DOHH2 (cell line): ENCODE measurements around the gene RCOR2.
"Not testable (repeated sequence)": the region's sequence is repeated elsewhere in the genome, so short reads cannot be mapped to it uniquely, and the experiment has no call there.

Experiments
- H3F3A ChIP-seq: fragments of 200-600 bp; sonication (generic), shearing (Covaris generic); 2 replicates; pipeline ENCODE4 v1.6.0; 2016; ENCODE audit warnings: antibody characterized with exemption, mild to moderate bottlenecking; ENCODE audit not compliant: control insufficient read depth, insufficient read depth
- H3K27ac ChIP-seq: fragments of 200-600 bp; sonication (generic); 2 replicates; pipeline ENCODE4 v1.5.1; 2014; ENCODE audit warnings: low read depth, mild to moderate bottlenecking, low read length, moderate library complexity
- H3K27me3 ChIP-seq: fragments of 200-600 bp; sonication (generic); 2 replicates; pipeline ENCODE4 v1.6.1; 2014; ENCODE audit warnings: mild to moderate bottlenecking, low read length, mixed read lengths; ENCODE audit not compliant: control insufficient read depth
- H3K36me3 ChIP-seq: fragments of 200-600 bp; sonication (generic); 2 replicates; pipeline ENCODE4 v1.6.1; 2014; ENCODE audit warnings: mild to moderate bottlenecking, low read length, moderate library complexity, mixed read lengths; ENCODE audit not compliant: control insufficient read depth
- H3K4me1 ChIP-seq: fragments of 200-600 bp; sonication (generic); 2 replicates; pipeline ENCODE4 v1.6.1; 2014; ENCODE audit warnings: mild to moderate bottlenecking, low read length, mixed read lengths; ENCODE audit not compliant: control insufficient read depth
- H3K4me2 ChIP-seq: fragments of 200-600 bp; sonication (generic); 2 replicates; pipeline ENCODE4 v1.6.0; 2014; ENCODE audit warnings: mild to moderate bottlenecking, low read length, moderate library complexity
- H3K4me3 ChIP-seq: fragments of 200-600 bp; sonication (generic); 2 replicates; pipeline ENCODE4 v1.5.1; 2014; ENCODE audit warnings: mild to moderate bottlenecking, low read length, mixed read lengths
- H3K79me2 ChIP-seq: fragments of 200-600 bp; sonication (generic); 2 replicates; pipeline ENCODE4 v1.6.1; 2014; ENCODE audit warnings: mild to moderate bottlenecking, low read length, mixed read lengths; ENCODE audit not compliant: control insufficient read depth
- H3K9me2 ChIP-seq: fragments of 200-600 bp; sonication (generic); replicated peaks from 2 replicates; pipeline ENCODE4 v1.6.1; 2014; ENCODE audit warnings: mild to moderate bottlenecking, low read length, mixed read lengths; ENCODE audit not compliant: control insufficient read depth
- H3K9me3 ChIP-seq: fragments of 200-600 bp; sonication (generic); 2 replicates; pipeline ENCODE4 v1.6.1; 2014; ENCODE audit warnings: antibody characterized with exemption, low read length, mixed read lengths; ENCODE audit not compliant: control insufficient read depth, insufficient read depth
- H4K20me1 ChIP-seq: fragments of 200-600 bp; sonication (generic); 2 replicates; pipeline ENCODE4 v1.6.0; 2014; ENCODE audit warnings: low read depth, mild to moderate bottlenecking, antibody characterized with exemption, low read length, moderate library complexity; ENCODE audit not compliant: control insufficient read depth, insufficient read depth
- CTCF ChIP-seq: fragments of 200-600 bp; sonication (generic); IDR thresholded peaks from one replicate; pipeline ENCODE4 v1.5.1; 2014; ENCODE audit warnings: antibody characterized with exemption, mild to moderate bottlenecking, low read depth, low read length; ENCODE audit not compliant: poor library complexity, severe bottlenecking
- EZH2phosphoT487 ChIP-seq: fragments of 200-600 bp; sonication (generic); IDR thresholded peaks from 2 replicates; pipeline ENCODE4 v1.6.1; 2017; ENCODE audit warnings: borderline replicate concordance, mild to moderate bottlenecking, antibody characterized with exemption, low read length, moderate library complexity, mixed read lengths

The RCOR2 gene

GRCh38 chr11:63916837-63917691, at the start of gene RCOR2:
Gene RCOR2, minus strand, starts transcription at chr11:63917164. Its CDS starts 708 bp downstream, at chr11:63916456.
- Histone ChIP-seq H3K4me1 (peaks cover 38% of the 10 kb centered on the region), H3K27ac (no peak within 1 kb of the TSS), H3K4me2 (peak within 1 kb of the TSS; percentile 87), H3K4me3 (peak within 1 kb of the TSS; percentile 73), H3K79me2 (no peaks in the 10 kb centered on the region), H3F3A (peaks cover 6% of the 10 kb centered on the region), H3K9me2 (no peaks in the 10 kb centered on the region), H3K27me3 (peaks cover 49% of the 10 kb centered on the region), H3K36me3 (no peaks in the 10 kb centered on the region), H3K9me3 (no peaks in the 10 kb centered on the region), H4K20me1 (no peaks in the 10 kb centered on the region)
- no peak for TF ChIP-seq EZH2phosphoT487
- TF ChIP-seq CTCF = no peak

GRCh38 chr11:63966444-63966843, 49.5 kb upstream of the RCOR2 start:
- Histone ChIP-seq H3K79me2 (no peaks in the 10 kb centered on the region), H3K27ac (no peak overlapping the region), H3K9me2 (no peaks in the 10 kb centered on the region), H3K9me3 (no peaks in the 10 kb centered on the region), H3K27me3 (peaks cover 3% of the 10 kb centered on the region; the same call in 1 of the 2 replicates), H3K36me3 (no peaks in the 10 kb centered on the region), H3K4me1 (peaks cover 7% of the 10 kb centered on the region), H4K20me1 (no peaks in the 10 kb centered on the region), H3K4me3 (no peak overlapping the region), H3F3A (no peaks in the 10 kb centered on the region), H3K4me2 (no peak overlapping the region)
- TF ChIP-seq EZH2phosphoT487 (no peak), CTCF (no peak)

- H3K27ac ChIP-seq, H3K36me3 ChIP-seq, H3F3A ChIP-seq, H3K9me3 ChIP-seq, H3K79me2 ChIP-seq, H3K4me2 ChIP-seq, H3K9me2 ChIP-seq, H4K20me1 ChIP-seq, H3K27me3 ChIP-seq, H3K4me1 ChIP-seq, H3K4me3 ChIP-seq: not testable (repeated sequence)
These were observed 46.9 kb upstream of the RCOR2 start for GRCh38 chr11:63963895-63964294.

GRCh38 chr11:63961608-63962412, 44.8 kb upstream of the RCOR2 start:
- H3K4me2 ChIP-seq = no peak overlapping the region

More at GRCh38 chr11:63961608-63962412, 44.8 kb upstream of the RCOR2 start:
- H3F3A ChIP-seq = no peaks in the 10 kb centered on the region
- H3K9me3 ChIP-seq = no peaks in the 10 kb centered on the region
- H3K27me3 ChIP-seq = no peaks in the 10 kb centered on the region
- no peaks in the 10 kb centered on the region for H3K79me2 ChIP-seq
- peaks cover 7% of the 10 kb centered on the region for H3K4me1 ChIP-seq
- no peak overlapping the region for H3K27ac ChIP-seq
- no peak for TF ChIP-seq CTCF
- TF ChIP-seq EZH2phosphoT487 = no peak
- no peaks in the 10 kb centered on the region for H4K20me1 ChIP-seq
- H3K9me2 ChIP-seq = no peaks in the 10 kb centered on the region
- no peaks in the 10 kb centered on the region for H3K36me3 ChIP-seq
- H3K4me3 ChIP-seq = no peak overlapping the region
